Neural cell (in vitro differentiated cells): ENCODE measurements around the gene LHFPL6. TPM values are rescaled to one million over a fixed set of nuclear protein-coding genes. Genes with fewer than 3 reads are reported as not detected.

Experiments
- H2AFZ ChIP-seq: fragments of 200-600, 300-800 bp; sonication (generic), shearing (Covaris generic); 2 replicates; pipeline ENCODE4 v1.6.0; 2014; ENCODE audit warnings: low read depth, mild to moderate bottlenecking, antibody characterized with exemption, low read length, moderate library complexity
- H3F3A ChIP-seq: fragments of 200-600 bp; shearing (Covaris generic); 2 replicates; pipeline ENCODE4 v1.6.1; 2016; ENCODE audit warnings: mild to moderate bottlenecking, moderate library complexity, mixed read lengths, antibody characterized with exemption, low read length; ENCODE audit not compliant: insufficient read depth, poor library complexity, severe bottlenecking
- H3K27ac ChIP-seq: fragments of 200-600, 300-800 bp; sonication (generic), shearing (Covaris generic); 2 replicates; pipeline ENCODE4 v1.5.1; 2014; ENCODE audit warnings: mild to moderate bottlenecking, low read length, moderate library complexity
- H3K27me3 ChIP-seq: fragments of 300-800, 200-600 bp; sonication (generic), shearing (Covaris generic); 2 replicates; pipeline ENCODE4 v1.6.0; 2014; ENCODE audit warnings: mild to moderate bottlenecking, low read depth, low read length, moderate library complexity; ENCODE audit not compliant: insufficient read depth
- H3K36me3 ChIP-seq: fragments of 300-800, 200-600 bp; sonication (generic), shearing (Covaris generic); 2 replicates; pipeline ENCODE4 v1.5.1; 2014; ENCODE audit warnings: mild to moderate bottlenecking, antibody characterized with exemption, low read length, moderate library complexity; ENCODE audit not compliant: insufficient read depth
- H3K4me2 ChIP-seq: fragments of 300-800, 200-600 bp; sonication (generic), shearing (Covaris generic); 2 replicates; pipeline ENCODE4 v1.6.0; 2014; ENCODE audit warnings: mild to moderate bottlenecking, low read length
- H3K4me3 ChIP-seq: fragments of 300-800, 200-600 bp; sonication (generic), shearing (Covaris generic); 2 replicates; pipeline ENCODE4 v1.5.1; 2014; ENCODE audit warnings: mild to moderate bottlenecking, low read length, moderate library complexity
- H3K79me2 ChIP-seq: fragments of 200-600 bp; shearing (Covaris generic); replicated peaks from 2 replicates; pipeline ENCODE4 v1.6.0; 2014; ENCODE audit warnings: mild to moderate bottlenecking, low read length, moderate library complexity; ENCODE audit not compliant: insufficient read depth
- H3K9ac ChIP-seq: fragments of 300-800, 200-600 bp; sonication (generic), shearing (Covaris generic); 2 replicates; pipeline ENCODE4 v1.6.1; 2016; ENCODE audit warnings: mild to moderate bottlenecking, low read length, mixed read lengths
- H3K9me2 ChIP-seq: fragments of 200-600 bp; shearing (Covaris generic); 2 replicates; pipeline ENCODE4 v1.6.1; 2016; ENCODE audit warnings: mild to moderate bottlenecking, low read length, mixed read lengths; ENCODE audit not compliant: insufficient read depth
- H3K9me3 ChIP-seq: fragments of 200-600, 300-800 bp; sonication (generic), shearing (Covaris generic); 2 replicates; pipeline ENCODE4 v1.6.1; 2016; ENCODE audit warnings: mild to moderate bottlenecking, mixed run types, low read length, moderate library complexity, mixed read lengths
- H4K20me1 ChIP-seq: fragments of 200-600 bp; shearing (Covaris generic); 2 replicates; pipeline ENCODE4 v1.6.1; 2016; ENCODE audit warnings: mild to moderate bottlenecking, mixed run types; ENCODE audit not compliant: insufficient read depth
- EP300 ChIP-seq: fragments of 450-650 bp; conservative IDR thresholded peaks from 2 replicates; pipeline ENCODE4 v1.6.1; 2014; ENCODE audit warnings: antibody characterized with exemption, mild to moderate bottlenecking, moderate library complexity; ENCODE audit not compliant: poor library complexity, severe bottlenecking
- EZH2 ChIP-seq: fragments of 200-600, 300-800 bp; shearing (Covaris generic), sonication (generic); IDR thresholded peaks from 2 replicates; pipeline ENCODE4 v1.6.1; 2014; ENCODE audit warnings: antibody characterized with exemption, low read length, borderline replicate concordance, mild to moderate bottlenecking; ENCODE audit not compliant: insufficient read depth, poor library complexity, severe bottlenecking
- MXI1 ChIP-seq: fragments of 450-650 bp; conservative IDR thresholded peaks from 2 replicates; pipeline ENCODE4 v1.6.1; 2014; ENCODE audit warnings: antibody characterized with exemption, mild to moderate bottlenecking; ENCODE audit not compliant: poor library complexity, severe bottlenecking
- POLR2AphosphoS5 ChIP-seq: IDR thresholded peaks from 2 replicates; pipeline ENCODE4 v1.6.1; 2012
- RAD21 ChIP-seq: fragments of 450-650 bp; conservative IDR thresholded peaks from 2 replicates; pipeline ENCODE4 v1.6.1; 2014; ENCODE audit warnings: antibody characterized with exemption, mild to moderate bottlenecking, moderate library complexity
- SMC3 ChIP-seq: fragments of 450-650 bp; conservative IDR thresholded peaks from 2 replicates; pipeline ENCODE4 v1.6.1; 2014; ENCODE audit warnings: antibody characterized with exemption, mild to moderate bottlenecking, moderate library complexity; ENCODE audit not compliant: poor library complexity
- TAF1 ChIP-seq: IDR thresholded peaks from 2 replicates; pipeline ENCODE4 v1.6.1; 2012; ENCODE audit warnings: low read depth
- polyA plus RNA-seq: library from polyadenylated mRNA; depleted of rRNA; stranded (reverse); fragments of >200 nt; gene quantifications from 2 replicates; pipeline ENCODE4 v1.2.3, GENCODE V29; 2014
- TF ChIP-seq, protein P1 (sequence below): IDR thresholded peaks from 2 replicates; pipeline ENCODE4 v1.6.1; 2012; ENCODE audit warnings: borderline replicate concordance
- TF ChIP-seq, protein P2 (sequence below): fragments of 450-650 bp; IDR thresholded peaks from 2 replicates; pipeline ENCODE4 v1.5.1; 2014; ENCODE audit warnings: antibody characterized with exemption, mild to moderate bottlenecking, moderate library complexity; ENCODE audit not compliant: poor library complexity, severe bottlenecking

LHFPL6 gene
- polyA plus RNA-seq, 1 donor from 2014 or later, result 36.3 TPM

DNA sequence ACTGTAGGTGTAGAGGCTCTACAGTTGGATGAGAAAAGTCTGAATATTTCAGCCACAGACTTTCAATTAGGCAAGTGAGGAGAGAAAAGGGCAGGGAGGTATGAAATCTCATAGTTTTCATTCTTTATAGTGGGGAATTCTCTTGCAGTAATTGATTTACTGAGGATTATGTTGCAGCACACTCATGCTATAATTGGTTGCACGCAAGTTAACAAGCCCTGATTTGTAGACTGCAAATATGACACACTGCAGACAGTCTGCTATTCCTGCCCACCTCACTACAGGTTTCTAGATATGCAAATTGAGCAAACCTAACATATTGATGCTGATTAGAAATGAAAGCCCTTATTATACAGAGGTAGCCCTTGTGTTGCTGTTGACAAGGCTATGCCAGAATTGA, 139.4 kb downstream of the LHFPL6 start:
- no peaks in the 10 kb centered on the region for H3K36me3 ChIP-seq
- H3K9me2 ChIP-seq, result no peaks in the 10 kb centered on the region
- no peaks in the 10 kb centered on the region for H3K27me3 ChIP-seq
- H3K4me3 ChIP-seq, result no peak overlapping the region
- H4K20me1 ChIP-seq, result no peaks in the 10 kb centered on the region
- no peak overlapping the region for H3K4me2 ChIP-seq
- H3F3A ChIP-seq, result no peaks in the 10 kb centered on the region
- no peaks in the 10 kb centered on the region for H3K9me3 ChIP-seq
- no peak overlapping the region for H2AFZ ChIP-seq
- H3K27ac ChIP-seq, result no peak overlapping the region
- H3K9ac ChIP-seq, result no peak overlapping the region
- TF ChIP-seq SMC3 (no peak), POLR2AphosphoS5 (no peak), RAD21 (no peak), MXI1 (no peak), EP300 (no peak), TAF1 (no peak), EZH2 (no peak)
- TF ChIP-seq, protein P1, sequence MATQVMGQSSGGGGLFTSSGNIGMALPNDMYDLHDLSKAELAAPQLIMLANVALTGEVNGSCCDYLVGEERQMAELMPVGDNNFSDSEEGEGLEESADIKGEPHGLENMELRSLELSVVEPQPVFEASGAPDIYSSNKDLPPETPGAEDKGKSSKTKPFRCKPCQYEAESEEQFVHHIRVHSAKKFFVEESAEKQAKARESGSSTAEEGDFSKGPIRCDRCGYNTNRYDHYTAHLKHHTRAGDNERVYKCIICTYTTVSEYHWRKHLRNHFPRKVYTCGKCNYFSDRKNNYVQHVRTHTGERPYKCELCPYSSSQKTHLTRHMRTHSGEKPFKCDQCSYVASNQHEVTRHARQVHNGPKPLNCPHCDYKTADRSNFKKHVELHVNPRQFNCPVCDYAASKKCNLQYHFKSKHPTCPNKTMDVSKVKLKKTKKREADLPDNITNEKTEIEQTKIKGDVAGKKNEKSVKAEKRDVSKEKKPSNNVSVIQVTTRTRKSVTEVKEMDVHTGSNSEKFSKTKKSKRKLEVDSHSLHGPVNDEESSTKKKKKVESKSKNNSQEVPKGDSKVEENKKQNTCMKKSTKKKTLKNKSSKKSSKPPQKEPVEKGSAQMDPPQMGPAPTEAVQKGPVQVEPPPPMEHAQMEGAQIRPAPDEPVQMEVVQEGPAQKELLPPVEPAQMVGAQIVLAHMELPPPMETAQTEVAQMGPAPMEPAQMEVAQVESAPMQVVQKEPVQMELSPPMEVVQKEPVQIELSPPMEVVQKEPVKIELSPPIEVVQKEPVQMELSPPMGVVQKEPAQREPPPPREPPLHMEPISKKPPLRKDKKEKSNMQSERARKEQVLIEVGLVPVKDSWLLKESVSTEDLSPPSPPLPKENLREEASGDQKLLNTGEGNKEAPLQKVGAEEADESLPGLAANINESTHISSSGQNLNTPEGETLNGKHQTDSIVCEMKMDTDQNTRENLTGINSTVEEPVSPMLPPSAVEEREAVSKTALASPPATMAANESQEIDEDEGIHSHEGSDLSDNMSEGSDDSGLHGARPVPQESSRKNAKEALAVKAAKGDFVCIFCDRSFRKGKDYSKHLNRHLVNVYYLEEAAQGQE, result no peak
- TF ChIP-seq, protein P2, sequence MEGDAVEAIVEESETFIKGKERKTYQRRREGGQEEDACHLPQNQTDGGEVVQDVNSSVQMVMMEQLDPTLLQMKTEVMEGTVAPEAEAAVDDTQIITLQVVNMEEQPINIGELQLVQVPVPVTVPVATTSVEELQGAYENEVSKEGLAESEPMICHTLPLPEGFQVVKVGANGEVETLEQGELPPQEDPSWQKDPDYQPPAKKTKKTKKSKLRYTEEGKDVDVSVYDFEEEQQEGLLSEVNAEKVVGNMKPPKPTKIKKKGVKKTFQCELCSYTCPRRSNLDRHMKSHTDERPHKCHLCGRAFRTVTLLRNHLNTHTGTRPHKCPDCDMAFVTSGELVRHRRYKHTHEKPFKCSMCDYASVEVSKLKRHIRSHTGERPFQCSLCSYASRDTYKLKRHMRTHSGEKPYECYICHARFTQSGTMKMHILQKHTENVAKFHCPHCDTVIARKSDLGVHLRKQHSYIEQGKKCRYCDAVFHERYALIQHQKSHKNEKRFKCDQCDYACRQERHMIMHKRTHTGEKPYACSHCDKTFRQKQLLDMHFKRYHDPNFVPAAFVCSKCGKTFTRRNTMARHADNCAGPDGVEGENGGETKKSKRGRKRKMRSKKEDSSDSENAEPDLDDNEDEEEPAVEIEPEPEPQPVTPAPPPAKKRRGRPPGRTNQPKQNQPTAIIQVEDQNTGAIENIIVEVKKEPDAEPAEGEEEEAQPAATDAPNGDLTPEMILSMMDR, result no peak
- no peaks in the 10 kb centered on the region for H3K79me2 ChIP-seq

DNA sequence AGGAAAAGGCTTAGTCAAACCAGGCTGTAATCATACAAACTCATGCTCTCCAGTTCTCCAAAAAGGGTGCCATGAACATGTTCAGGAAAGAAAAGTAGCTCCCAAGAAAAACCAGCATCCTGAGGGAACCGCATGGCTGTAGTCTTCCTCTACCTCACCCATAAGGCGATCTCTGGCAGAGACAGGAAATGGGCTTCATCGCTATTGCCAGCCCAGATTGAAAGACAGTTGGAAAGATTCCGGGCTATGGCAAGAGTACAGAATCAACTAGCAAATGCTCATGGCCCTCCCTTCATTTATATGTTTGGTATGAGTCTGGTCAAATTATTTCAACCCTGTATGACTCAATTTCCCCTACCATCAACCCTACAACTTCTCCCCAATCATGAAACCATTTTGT, 140.1 kb downstream of the LHFPL6 start:
- no peaks in the 10 kb centered on the region for H3K36me3 ChIP-seq
- TF ChIP-seq EP300, result no peak
- TF ChIP-seq SMC3, result no peak
- TF ChIP-seq TAF1, result no peak
- TF ChIP-seq MXI1, result no peak
- no peak for TF ChIP-seq POLR2AphosphoS5
- no peak for TF ChIP-seq RAD21
- TF ChIP-seq EZH2, result no peak
- TF ChIP-seq, protein P1, result no peak
- TF ChIP-seq, protein P2, result no peak
- H3K9me2 ChIP-seq, result no peaks in the 10 kb centered on the region
- H3K9ac ChIP-seq, result no peak overlapping the region
- H3K4me2 ChIP-seq, result no peak overlapping the region
- H3K4me3 ChIP-seq, result no peak overlapping the region
- no peaks in the 10 kb centered on the region for H4K20me1 ChIP-seq
- no peaks in the 10 kb centered on the region for H3F3A ChIP-seq
- no peaks in the 10 kb centered on the region for H3K9me3 ChIP-seq
- H3K79me2 ChIP-seq, result no peaks in the 10 kb centered on the region
- no peak overlapping the region for H2AFZ ChIP-seq
- H3K27ac ChIP-seq, result no peak overlapping the region
- H3K27me3 ChIP-seq, result no peaks in the 10 kb centered on the region
